Left hindlimb (tissue), 1 donor: ENCODE data around the gene PCSK7.

Experiments used
- DNase-seq: peaks from one replicate; pipeline ENCODE4 v3.0.0-alpha.2; 2018

PCSK7 gene

DNA sequence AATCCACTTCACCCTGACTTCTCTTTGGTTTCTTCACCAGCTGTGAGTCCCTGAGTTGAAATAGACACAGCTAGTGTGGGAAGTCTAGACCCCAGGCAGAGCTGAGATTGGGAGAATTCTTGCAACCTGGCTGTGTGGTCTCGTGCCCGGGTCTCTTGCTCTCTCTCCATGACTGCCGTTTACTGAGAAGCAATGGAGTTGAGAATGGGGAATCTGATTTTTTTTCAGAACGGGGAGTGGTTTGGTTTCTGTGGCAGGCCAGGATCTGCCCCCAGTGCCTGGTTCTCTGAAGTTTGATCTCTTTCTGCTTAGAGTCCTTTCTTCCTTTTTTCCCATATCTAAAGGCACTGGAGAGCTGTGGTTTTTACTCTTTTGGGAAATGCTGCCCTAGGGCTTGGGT lies 51.9 kb downstream of the PCSK7 start:
- DNase-seq = no peak

DNA sequence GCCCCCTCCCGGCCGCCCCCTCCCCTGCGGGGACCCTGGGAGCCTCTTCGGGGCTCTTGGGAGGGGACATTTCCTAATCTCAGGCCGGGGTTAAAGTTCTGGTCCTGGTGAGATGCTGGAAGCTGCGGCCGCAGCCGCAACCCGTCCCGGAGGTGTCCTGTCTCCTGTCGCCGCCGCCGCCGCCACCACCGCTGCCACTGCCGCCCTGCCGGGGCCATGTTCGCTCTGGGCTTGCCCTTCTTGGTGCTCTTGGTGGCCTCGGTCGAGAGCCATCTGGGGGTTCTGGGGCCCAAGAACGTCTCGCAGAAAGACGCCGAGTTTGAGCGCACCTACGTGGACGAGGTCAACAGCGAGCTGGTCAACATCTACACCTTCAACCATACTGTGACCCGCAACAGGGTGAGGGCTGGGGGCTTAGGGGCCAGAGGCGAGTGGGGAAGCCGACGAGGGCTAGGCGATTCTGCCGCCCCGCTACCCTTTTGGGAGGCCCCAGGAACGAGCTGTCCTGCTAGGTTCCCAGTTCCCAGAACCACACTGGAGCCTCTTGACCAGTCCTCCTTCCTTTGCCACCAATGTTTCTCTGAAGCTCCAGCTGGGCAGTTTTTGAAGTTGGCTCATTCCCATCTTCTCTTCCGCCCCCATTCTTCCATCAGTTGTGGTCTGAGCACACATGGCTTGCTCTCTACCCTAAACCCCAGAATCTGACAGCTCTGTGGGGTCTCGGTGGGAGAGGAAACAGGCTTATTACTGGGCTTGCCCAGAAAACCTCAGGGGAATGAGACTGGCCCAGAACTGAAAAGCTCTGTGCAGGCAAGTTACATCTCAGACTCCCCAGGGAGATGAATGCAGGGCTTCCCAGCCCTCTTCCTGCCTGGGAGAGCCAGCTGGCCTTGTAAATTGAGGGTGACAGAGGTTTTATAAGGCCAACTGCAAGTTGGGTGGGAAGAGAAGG lies 52.5 kb downstream of the PCSK7 start:
- DNase-seq = no peak

DNA sequence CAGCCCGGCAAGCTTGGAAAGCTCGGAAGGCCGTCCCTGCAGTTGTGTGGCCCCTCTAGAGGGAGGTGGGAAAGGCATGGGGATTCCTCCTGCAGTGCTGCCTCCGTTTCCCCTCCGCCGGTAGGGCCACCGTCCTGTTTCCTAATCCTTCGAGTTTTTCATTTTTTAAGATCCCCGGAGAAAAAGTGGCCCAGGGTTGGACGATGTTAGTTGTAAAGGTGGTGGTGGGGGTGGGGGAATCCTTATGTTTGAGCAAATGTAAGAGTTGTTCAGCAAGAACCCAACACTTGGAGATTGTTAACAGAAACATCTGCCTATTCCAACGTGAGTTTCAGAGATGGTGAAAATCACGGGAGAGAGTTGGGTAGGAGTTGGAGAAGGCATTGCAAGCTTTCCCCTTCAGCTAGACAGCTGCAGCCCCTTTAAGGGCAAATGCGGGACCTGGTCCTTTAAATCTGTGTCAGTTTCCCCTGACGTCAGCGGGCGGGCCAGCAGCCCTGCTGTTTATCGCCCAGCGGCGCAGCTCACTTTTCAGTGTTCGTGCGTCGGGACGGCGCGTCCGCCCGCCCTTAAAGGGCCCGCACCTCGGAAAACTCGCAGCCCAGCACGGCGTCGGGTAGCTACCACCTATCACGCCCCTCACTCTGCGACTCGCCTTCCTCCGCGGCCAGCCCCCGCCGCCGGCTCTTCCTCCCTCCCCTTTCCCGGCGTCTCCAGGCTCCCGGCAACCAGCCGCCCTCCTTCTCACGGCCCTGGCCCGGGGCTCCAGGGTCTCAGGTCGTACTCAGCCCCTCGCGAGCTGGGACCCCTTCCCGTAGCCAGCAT lies 53.5 kb downstream of the PCSK7 start, which contains the start of gene SIDT2:
TSS of gene SIDT2 (plus strand) at position 534 of the 825 bp plus-strand sequence. CDS start 521 bp downstream, outside the sequence.
- peak; percentile 97 for DNase-seq

DNA sequence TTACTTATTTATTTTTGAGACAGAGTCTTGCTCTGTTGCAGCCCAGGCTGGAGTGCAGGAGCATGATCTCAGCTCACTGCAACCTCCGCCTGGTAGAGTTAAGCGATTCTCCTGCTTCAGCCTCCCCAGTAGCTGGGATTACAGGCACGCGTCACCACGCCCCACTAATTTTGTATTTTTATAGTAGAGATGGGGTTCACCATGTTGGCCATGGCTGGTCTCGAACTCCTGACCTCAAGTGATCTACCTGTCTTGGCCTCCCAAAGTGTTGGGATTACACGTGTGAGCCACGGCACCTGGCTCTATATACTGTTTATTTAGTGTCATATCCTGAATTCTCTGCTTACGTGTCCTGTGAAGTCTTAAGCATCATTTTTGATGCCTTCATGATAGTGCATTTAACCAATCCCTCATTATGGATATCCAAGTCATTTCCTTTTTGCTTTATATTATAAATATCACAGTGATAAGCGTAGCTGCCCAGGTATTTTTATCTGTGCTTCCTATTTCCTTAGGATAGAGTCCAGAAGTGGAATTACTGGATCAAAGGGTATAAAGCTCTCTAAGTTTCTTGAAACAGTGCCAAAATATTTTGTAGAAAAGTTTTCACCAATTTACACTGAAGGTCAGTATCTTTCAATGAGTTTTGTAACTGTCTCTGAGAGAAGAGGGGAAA lies 54.2 kb downstream of the PCSK7 start:
- no peak for DNase-seq

DNA sequence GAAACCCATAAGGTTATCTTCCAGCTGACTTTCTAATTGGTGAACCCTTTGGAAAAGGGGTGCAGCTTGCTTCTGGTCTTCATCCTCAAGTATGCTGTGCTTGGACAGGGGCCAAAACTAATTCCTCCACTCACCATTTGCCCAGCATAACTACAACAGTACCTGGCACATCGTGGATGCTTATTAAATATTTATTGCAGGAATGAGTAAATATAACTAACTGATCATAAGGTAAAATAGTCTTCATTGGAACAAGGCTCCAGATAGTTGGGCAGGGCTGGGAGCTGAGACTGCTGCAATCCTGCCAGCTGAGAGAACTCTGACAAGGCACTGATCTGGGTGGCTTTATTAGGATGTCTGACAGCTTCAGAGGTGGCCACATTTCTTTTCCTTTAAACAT lies 55.7 kb downstream of the PCSK7 start:
- no peak for DNase-seq

DNA sequence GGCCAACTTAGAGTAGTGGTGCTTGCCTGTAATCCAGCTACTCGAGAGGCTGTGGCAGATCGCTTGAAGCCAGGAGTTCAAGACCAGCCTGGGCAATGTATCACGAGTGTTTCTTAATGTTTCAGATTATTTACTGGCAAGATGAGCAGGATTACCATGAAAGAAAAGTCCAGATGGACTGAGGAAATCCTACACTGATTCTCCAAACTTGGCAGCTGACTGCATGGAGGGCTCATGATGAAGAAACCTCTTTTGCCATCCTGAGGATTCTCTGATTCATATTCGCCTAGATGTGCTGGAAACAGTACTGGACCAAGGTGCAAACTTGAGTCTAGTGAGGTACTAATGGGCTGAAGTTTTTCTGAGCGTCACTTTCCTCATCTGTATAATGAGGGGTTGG lies 56.1 kb downstream of the PCSK7 start:
- no peak for DNase-seq

DNA sequence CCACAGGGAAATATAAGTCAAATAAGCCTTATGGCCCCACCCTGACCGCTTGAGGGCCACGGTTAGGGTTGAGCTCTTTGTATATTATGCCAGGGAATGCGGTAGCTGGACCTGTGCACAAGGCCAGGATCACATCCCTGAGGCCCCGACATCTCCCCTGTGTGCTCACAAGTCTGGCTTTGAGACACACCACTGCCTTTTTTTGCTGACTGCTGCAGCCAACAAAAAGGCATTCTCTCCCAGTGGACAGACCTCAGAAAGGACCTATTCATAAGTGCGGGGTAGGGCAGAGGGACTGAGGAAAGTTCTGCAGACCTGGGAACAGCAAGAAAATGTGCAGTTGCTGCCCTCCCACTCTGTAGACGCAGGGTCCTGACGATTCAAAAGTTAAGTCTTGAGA lies 56.8 kb downstream of the PCSK7 start:
- DNase-seq = no peak

DNA sequence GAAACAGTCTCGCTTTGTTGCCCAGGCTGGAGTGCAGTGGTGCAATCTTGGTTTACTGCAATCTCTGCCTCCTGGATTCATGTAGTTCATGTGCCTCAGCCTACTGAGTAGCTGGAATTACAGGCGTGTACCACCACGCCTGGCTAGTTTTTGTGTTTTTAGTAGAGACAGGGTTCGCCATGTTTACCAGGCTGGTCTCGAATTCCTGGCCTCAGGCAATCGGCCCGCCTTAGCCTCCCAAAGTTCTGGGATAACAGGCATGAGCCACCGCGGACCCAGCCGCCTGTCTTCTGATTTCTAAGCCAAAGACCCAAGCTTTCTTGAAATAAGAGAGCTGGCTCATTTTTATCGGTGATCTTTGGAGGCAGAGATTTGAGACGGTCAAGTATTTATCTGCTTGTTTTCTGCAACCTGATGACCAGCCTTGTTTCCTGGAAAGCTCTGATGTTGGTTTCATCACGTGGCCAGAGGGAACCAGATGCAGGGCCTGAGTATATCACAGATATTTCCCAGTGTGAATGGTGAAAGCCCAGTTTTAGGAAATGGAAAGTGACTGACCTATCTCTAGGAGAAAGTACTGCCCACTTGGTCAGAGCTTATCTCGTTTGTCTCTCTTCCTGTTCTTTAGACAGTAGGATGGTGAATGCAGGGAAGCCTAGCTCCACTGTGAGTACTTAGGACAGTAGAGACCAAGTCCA lies 59.0 kb downstream of the PCSK7 start:
- no peak for DNase-seq

DNA sequence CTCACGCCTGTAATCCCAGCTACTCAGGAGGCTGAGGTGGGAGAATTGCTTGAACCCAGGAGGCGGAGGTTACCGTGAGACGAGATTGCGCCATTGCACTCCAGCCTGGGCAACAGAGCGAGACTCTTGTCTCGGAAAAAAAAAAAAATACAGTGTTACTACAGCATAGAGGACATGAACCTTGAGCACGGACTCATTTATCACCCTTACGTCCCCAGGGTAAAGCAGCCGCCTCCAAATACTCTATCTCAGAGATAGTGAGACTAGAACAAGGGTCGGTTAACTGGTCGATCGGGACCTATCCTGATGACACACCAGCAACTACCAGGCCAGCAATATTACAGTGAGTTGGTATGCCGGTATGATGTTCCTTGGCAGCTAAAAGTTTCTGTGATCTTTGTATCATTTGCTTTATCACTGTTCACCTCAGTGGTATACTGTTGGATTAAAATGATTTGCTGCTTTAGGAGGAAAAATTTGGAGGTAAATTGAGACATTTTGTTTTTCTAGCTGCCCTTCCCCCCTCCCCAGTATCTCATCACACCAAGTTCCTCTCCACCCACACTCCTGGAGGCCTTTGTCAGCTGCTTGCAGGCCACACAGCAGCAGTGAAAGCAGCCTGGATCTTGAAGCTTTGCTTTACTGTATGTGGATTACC lies 60.3 kb downstream of the PCSK7 start:
- no peak for DNase-seq

DNA sequence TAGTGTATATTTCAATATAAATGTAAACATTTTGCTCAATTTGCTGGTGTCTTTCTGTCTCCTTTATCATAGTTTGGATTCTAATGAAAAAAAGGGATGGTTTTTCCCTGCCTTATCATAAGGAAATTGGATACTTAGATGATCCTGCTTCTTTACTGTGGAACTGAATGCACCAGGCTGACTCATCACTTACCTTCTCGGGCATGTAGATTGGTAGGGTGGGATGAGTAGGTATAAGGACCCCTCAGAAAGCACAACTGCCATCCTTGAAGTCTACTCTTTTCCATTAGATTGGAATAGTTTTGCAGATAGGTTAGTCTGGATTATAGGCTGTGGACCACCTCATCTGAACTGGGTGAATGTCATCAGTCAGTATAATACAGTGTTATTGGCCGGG lies 60.9 kb downstream of the PCSK7 start:
- no peak for DNase-seq

DNA sequence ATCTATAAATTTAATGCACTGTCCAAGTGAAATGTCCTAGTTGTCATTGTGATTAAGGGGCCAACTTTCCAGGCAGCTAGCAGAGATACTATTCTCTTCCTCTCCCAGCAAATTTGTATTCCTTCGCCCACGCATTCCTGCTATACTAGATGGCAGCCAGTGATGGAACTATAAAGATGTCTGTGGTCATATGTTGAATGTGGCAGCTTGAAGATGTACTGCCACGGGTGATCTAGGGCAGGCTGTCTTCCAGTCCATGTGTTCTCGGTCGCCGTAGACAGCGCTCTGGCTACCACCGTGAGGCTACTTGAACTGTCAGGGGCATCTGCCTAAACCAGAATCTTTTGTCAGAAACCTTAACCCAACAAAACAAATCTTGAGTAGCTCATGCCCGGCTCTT lies 61.7 kb downstream of the PCSK7 start:
- no peak for DNase-seq

DNA sequence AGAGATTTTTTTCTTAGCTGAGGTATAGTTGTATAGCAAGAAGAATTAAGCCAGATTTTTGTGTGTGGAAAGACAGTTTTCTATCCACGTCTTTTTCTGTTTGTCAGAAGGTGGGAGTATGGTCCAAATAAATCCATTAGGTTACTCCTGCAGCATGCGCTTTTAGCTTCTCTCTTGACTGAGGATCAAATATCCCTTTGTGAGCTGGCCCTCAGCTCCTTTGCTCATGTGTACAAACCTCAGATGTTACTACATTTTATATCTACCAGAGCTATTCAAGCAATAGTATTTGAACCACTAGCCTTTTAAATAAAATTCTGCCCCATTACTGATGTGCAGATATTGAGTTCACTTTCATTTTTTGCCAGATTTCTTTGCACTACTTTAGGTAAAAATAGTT lies 62.1 kb downstream of the PCSK7 start:
- no peak for DNase-seq

DNA sequence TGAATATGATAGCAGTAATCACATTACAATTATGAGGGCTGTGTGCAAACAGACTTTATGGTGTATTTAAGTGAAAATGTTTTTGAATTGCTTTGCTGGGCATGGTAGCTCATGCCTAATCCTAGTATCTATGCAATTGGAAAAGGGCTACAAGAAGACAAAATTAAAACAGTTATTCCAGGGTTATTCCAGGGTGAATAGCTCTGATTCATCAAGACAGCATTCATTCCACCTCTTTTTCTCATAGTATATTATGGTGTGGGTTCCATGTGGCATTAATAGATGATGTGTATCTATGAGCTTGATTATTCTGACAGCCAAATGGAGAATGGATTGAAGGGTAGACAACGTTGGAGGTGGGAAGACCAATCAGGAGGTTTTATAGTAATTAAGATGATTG lies 65.4 kb downstream of the PCSK7 start:
- DNase-seq = no peak

DNA sequence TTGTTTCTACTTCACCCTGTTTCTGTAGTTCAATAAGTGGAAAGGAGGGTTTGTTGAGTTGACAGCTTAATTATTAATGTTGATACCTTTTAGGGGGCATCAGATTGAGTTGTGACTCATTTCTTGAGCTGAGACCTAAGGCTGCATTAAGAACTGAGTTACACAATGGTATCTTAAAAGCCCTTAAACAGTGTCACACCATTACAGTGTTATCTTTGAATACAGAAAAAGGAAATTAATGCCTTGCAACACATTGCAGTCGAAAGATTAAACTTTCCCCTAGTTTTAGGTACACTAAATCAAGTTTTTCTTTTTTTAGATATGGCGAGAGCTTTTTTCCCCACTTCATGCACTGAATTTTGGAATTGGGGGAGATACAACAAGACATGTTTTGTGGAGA lies 71.0 kb downstream of the PCSK7 start:
- DNase-seq = no peak

DNA sequence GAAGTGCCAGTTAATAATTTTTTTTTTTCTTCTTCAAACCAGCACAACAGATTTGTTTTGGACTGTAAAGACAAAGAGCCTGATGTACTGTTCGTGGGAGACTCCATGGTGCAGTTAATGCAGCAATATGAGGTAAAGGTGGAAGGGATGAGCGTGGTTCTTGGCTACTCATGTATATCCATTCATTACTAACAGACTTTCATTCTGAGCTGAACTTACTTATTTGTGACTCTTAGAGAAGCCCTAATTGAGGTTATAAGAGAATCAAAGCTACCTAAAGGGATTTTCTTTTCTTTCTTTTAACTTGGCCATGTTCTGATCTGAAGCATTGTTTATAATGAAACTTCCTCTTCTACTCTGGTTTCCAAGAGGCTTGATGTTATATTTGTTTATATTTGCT lies 72.0 kb downstream of the PCSK7 start:
- DNase-seq = no peak

DNA sequence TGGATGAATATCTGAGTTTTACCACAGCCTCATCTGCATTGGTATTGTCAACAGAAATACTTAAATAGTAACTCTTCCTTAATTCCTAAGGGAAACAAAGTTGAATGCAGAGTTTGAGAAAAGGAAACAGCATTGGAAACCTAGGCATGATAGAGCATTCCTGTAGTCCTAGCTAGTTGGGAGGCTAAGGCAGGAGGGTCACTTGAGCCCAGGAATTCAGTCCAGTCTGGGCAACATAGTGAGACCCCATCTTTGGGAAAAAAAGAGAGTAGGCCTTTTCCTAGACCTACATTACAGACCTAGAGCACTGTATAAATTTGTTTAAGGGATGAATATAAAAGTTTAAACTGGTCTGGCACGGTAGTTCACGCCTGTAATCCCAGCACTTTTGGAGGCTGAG lies 74.4 kb downstream of the PCSK7 start:
- DNase-seq = no peak

DNA sequence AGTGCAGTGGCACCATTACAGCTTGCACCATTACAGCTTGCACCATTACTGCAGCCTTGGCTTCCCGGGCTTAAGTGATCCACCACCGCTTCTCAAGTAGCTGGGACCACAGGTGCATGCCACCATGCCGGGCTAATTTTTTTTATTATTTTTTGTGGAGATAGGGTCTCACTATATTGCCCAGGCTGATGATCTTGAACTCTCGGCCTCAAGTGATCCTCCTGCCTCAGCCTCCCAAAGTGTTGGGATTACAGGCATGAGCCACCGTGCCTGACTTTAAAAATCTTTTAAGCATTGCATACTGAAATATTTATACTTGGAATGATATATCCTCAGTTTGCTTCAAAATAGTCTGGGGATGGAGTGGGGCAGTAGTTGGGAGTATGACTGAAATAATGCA lies 77.4 kb downstream of the PCSK7 start:
- DNase-seq = no peak
